Measurements from ENCODE around the gene SEMA3A. TPM values are rescaled to one million over a fixed set of nuclear protein-coding genes. Genes with fewer than 3 reads are reported as not detected.

SEMA3A gene
- total RNA-seq, 1 experiment from 2014 or later = 14.2 TPM

- TF ChIP-seq ZBTB33 (IDR thresholded peaks at IDR 0.05; ENCODE audit: extremely low read depth, insufficient replicate concordance, low read length) (no peak), ZFX (IDR thresholded peaks at IDR 0.05) (no peak), CTCF (IDR thresholded peaks at IDR 0.05 in 2 of 3, conservative IDR thresholded peaks at IDR 0.05 in 1 of 3; ENCODE audit: borderline replicate concordance in 1 of 3, insufficient read depth in 1 of 3, low read depth in 2 of 3, low read length in 2 of 3) (no peak)
Measured at GRCh38 chr7:84219310-84219709, 24.7 kb upstream of the SEMA3A start (continued).

- Histone ChIP-seq H3K27ac (ENCODE audit: low read depth, low read length) (no peak overlapping the region), H3K9me2 (ENCODE audit: insufficient read depth) (no peaks in the 10 kb centered on the region), H3K36me3 (ENCODE audit: control insufficient read depth in 1 of 2, insufficient read depth in 2 of 2, low read length in 2 of 2) (no peaks in the 10 kb centered on the region), H3K9ac (ENCODE audit: low read length) (no peak overlapping the region), H3K27me3 (ENCODE audit: insufficient read depth, low read length) (no peaks in the 10 kb centered on the region), H3K4me1 (ENCODE audit: control insufficient read depth in 1 of 2, insufficient read depth in 2 of 2, low read length in 2 of 2) (no peaks in the 10 kb centered on the region), H3K79me2 (ENCODE audit: insufficient read depth, low read length) (no peaks in the 10 kb centered on the region), H3K4me3 (replicated peaks in 1 of 2; ENCODE audit: low read depth in 1 of 2, low read length in 2 of 2) (no peak overlapping the region), H3K9me3 (ENCODE audit: control insufficient read depth in 1 of 2, insufficient read depth in 1 of 2, low read depth in 1 of 2, low read length in 2 of 2) (no peaks in the 10 kb centered on the region), H2AFZ (ENCODE audit: low read depth, low read length, poor library complexity, severe bottlenecking) (peak overlapping the region; percentile 79), H3K4me2 (ENCODE audit: low read length) (no peak overlapping the region), H4K20me1 (ENCODE audit: insufficient read depth) (no peaks in the 10 kb centered on the region)
- BruUV-seq (replicated peaks) = no TSS peak
- POLR2A ChIA-PET = no interaction called here
- CTCF ChIA-PET = no interaction called here
- DNase-seq (ENCODE audit: low read depth, low spot score) (no peak), ATAC-seq (no peak)
- RAD21 ChIA-PET (ENCODE audit: low non-redundant PET in 1 of 2, low total read pairs in 2 of 2, uncharacterized antibody in 2 of 2, unreplicated experiment in 2 of 2) = no interaction called here
- intact Hi-C loops (cut with micrococcal nuclease) = no loop called here
- TF ChIP-seq CEBPB (IDR thresholded peaks at IDR 0.05; ENCODE audit: low read depth) (peak; percentile 52), ZBTB33 (IDR thresholded peaks at IDR 0.05; ENCODE audit: extremely low read depth, insufficient replicate concordance, low read length) (no peak)
Measured at GRCh38 chr7:84218681-84219080, 24.1 kb upstream of the SEMA3A start.
